HG03066 (cell line): ENCODE measurements around the gene NCF2.

Experiments
- ATAC-seq: cut with Tn5 transposase; IDR thresholded peaks from one replicate; pipeline ENCODE4 v1.9.1; 2021; ENCODE audit warnings: low read depth; ENCODE audit not compliant: unreplicated experiment

Gene NCF2

GRCh38 chr1:183506561-183506960 lies 83.7 kb downstream of the NCF2 start:
- ATAC-seq = no peak
